Activated naive CD4-positive, alpha-beta T cell (primary cell): ENCODE data around the gene MCM3AP.

Source experiments
- DNase-seq, 4 experiments: peaks; one replicate each; lab custom pipeline; 2025; lab: John Stamatoyannopoulos, UW

MCM3AP gene

DNA sequence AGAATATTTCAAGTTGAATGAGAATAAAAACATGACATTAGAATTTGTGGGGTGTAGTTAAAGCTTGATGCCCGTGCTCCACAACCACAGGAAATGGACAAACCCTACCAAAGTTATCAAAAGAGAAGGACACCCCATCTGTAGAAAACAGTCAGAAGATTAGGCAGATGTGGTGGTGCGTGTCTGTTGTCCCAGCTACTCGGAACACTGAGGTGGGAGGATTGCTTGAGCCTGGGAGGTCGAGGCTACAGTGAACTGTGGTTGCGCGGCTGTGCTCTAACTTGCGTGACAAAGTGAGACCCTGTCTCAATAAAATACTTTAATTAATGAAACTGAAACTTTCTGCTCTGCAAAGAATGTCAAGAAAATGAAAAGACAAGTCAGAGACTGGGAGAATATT lies 99.7 kb downstream of the MCM3AP start:
- no peak for DNase-seq
